Neuronal stem cell (in vitro differentiated cells): ENCODE results near the gene KHDC4.

Source experiments
- DNase-seq: peaks from one replicate; pipeline ENCODE4 v3.0.0-alpha.2; 2013; ENCODE audit warnings: low spot score
- H2AFZ ChIP-seq: one replicate; pipeline ENCODE4 v1.6.1; 2013; ENCODE audit warnings: mild to moderate bottlenecking, low read length, inconsistent platforms
- H2AK5ac ChIP-seq: 2 replicates; pipeline ENCODE4 v1.6.1; 2013; ENCODE audit warnings: low read depth, mild to moderate bottlenecking, inconsistent platforms, low read length, moderate library complexity, mixed read lengths
- H2BK120ac ChIP-seq: 2 replicates; pipeline ENCODE4 v1.6.1; 2013; ENCODE audit warnings: low read depth, mild to moderate bottlenecking, inconsistent platforms, low read length, moderate library complexity, mixed read lengths
- H2BK12ac ChIP-seq: one replicate; pipeline ENCODE4 v1.6.1; 2013; ENCODE audit warnings: low read length, inconsistent platforms
- H2BK15ac ChIP-seq: 2 replicates; pipeline ENCODE4 v1.6.1; 2013; ENCODE audit warnings: mild to moderate bottlenecking, low read length, inconsistent platforms, mixed read lengths
- H2BK5ac ChIP-seq: one replicate; pipeline ENCODE4 v1.6.1; 2013; ENCODE audit warnings: inconsistent platforms, mild to moderate bottlenecking, low read length, moderate library complexity
- H3K14ac ChIP-seq: one replicate; pipeline ENCODE4 v1.6.1; 2013; ENCODE audit warnings: low read length, inconsistent platforms
- H3K18ac ChIP-seq: 2 replicates; pipeline ENCODE4 v1.6.1; 2013; ENCODE audit warnings: low read length, inconsistent platforms
- H3K23ac ChIP-seq: 2 replicates; pipeline ENCODE4 v1.6.1; 2013; ENCODE audit warnings: low read depth, mild to moderate bottlenecking, mixed read lengths, low read length, inconsistent platforms; ENCODE audit not compliant: poor library complexity
- H3K27ac ChIP-seq: replicated peaks from 3 replicates; pipeline ENCODE4 v1.5.1; 2013; ENCODE audit warnings: low read length, inconsistent platforms
- H3K27me3 ChIP-seq, 3 experiments: 2 replicates each; pipeline ENCODE4 v1.6.1; 2013; ENCODE audit warnings: low read length in 3 of 3, mild to moderate bottlenecking in 2 of 3, inconsistent platforms in 1 of 3, low read depth in 1 of 3, mixed read lengths in 1 of 3, moderate library complexity in 1 of 3; ENCODE audit not compliant: control insufficient read depth in 3 of 3, insufficient read depth in 3 of 3
- H3K36me3 ChIP-seq, 2 donors: replicated peaks in 1 of 2; 2 replicates each; pipeline ENCODE4 v1.6.1; 2013; ENCODE audit warnings: low read length in 2 of 2; ENCODE audit not compliant: control insufficient read depth in 2 of 2, insufficient read depth in 2 of 2
- H3K4ac ChIP-seq: 2 replicates; pipeline ENCODE4 v1.6.1; 2013; ENCODE audit warnings: inconsistent platforms, mild to moderate bottlenecking, low read length, moderate library complexity
- H3K4me1 ChIP-seq, 2 donors: 1 replicate in 1 of 2; 2 replicates in 1 of 2; pipeline ENCODE4 v1.6.1; 2013; ENCODE audit warnings: low read length in 2 of 2, low read depth in 1 of 2; ENCODE audit not compliant: control insufficient read depth in 2 of 2, insufficient read depth in 1 of 2
- H3K4me2 ChIP-seq: one replicate; pipeline ENCODE4 v1.6.1; 2013; ENCODE audit warnings: mild to moderate bottlenecking, low read length, inconsistent platforms; ENCODE audit not compliant: insufficient read depth, poor library complexity, severe bottlenecking
- H3K4me3 ChIP-seq, 2 donors: 2 replicates each; pipeline ENCODE4 v1.5.1; 2013; ENCODE audit warnings: low read length in 2 of 2, mild to moderate bottlenecking in 2 of 2, inconsistent platforms in 1 of 2, moderate library complexity in 1 of 2
- H3K79me1 ChIP-seq: one replicate; pipeline ENCODE4 v1.6.1; 2013; ENCODE audit warnings: low read depth, mild to moderate bottlenecking, inconsistent platforms, low read length, moderate library complexity
- H3K9ac ChIP-seq: one replicate; pipeline ENCODE4 v1.6.1; 2013; ENCODE audit warnings: mild to moderate bottlenecking, low read depth, low read length, inconsistent platforms; ENCODE audit not compliant: poor library complexity
- H3K9me3 ChIP-seq, 2 donors: replicated peaks in 1 of 2; 2 replicates each; pipeline versions ENCODE3 to v1.6.1; 2013; ENCODE audit warnings: low read length in 2 of 2, mild to moderate bottlenecking in 2 of 2, inconsistent platforms in 1 of 2, low read depth in 1 of 2, mixed read lengths in 1 of 2, moderate library complexity in 1 of 2; ENCODE audit not compliant: control insufficient read depth in 2 of 2, insufficient read depth in 1 of 2
- H4K8ac ChIP-seq: one replicate; pipeline ENCODE4 v1.6.1; 2013; ENCODE audit warnings: low read depth, mild to moderate bottlenecking, inconsistent platforms, low read length, moderate library complexity
- H4K91ac ChIP-seq: one replicate; pipeline ENCODE4 v1.6.1; 2013; ENCODE audit warnings: low read length, low read depth, mild to moderate bottlenecking, inconsistent platforms; ENCODE audit not compliant: poor library complexity
- WGBS, 2 donors: extraction: QIAGEN DNeasy Blood & Tissue Kit; methylation state at CpG; one replicate each; pipeline ENCODE4 v1.1.7; 2013; ENCODE audit warnings: missing lambda C conversion rate in 2 of 2, mixed read lengths in 1 of 2; ENCODE audit not compliant: insufficient read length in 2 of 2, insufficient replicate concordance in 1 of 2; ENCODE audit errors: extremely low coverage in 2 of 2; 5-methylcytosine and 5-hydroxymethylcytosine counted together

Gene KHDC4

DNA sequence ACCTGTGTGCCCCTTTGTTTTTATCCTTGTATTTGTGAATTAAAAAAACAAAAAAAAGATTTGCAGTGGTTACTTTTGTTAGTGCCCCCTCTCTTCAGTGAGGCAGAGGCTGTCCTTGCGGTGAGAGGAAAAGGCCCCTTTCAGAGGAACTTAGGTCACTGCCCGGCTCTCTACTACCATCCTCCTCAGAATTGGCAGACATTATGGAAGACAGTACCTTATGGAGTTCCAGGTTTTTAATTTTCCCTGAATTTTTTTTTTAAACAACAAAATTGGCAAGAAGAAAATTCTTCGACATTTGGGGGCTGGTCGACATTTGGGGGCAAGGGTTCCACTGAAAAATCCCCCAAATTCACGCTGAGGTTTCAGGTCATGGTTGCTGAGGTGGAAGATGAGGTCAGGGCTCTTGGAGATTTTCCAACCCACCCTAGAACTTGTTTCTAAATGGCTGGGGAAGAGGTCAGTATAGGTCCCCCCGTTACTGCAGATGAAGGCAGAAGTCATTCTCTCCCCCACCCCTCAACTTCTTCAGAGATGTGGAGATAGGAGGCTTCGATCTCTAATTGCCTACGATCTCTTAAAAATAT lies 12.5 kb upstream of the KHDC4 start:
- no peak overlapping the region for H2AK5ac ChIP-seq
- no CpG with 5 or more reads among the region's 8 CpGs for WGBS, 2 donors
- no peak overlapping the region for H3K4me2 ChIP-seq
- peaks cover 4% of the 10 kb centered on the region for H3K79me1 ChIP-seq
- no peak overlapping the region for H3K23ac ChIP-seq
- no peaks in the 10 kb centered on the region for H3K9me3 ChIP-seq
- no peak overlapping the region for H3K9ac ChIP-seq
- no peak for DNase-seq
- no peak overlapping the region for H2AFZ ChIP-seq
- H2BK15ac ChIP-seq, result no peak overlapping the region
- H3K36me3 ChIP-seq, result peaks cover 32 to 57% of the 10 kb centered on the region in 2 donors
- H3K27ac ChIP-seq, result no peak overlapping the region
- H3K27me3 ChIP-seq, result no peaks in the 10 kb centered on the region
- H3K4me1 ChIP-seq, result peaks cover 0 to 14% of the 10 kb centered on the region in 2 donors
- H2BK5ac ChIP-seq, result no peak overlapping the region
- no peak overlapping the region for H3K18ac ChIP-seq
- no peak overlapping the region for H3K4me3 ChIP-seq
- H2BK120ac ChIP-seq, result no peak overlapping the region
- no peak overlapping the region for H3K4ac ChIP-seq
- H2BK12ac ChIP-seq, result no peak overlapping the region
- H4K91ac ChIP-seq, result no peak overlapping the region
- H4K8ac ChIP-seq, result no peak overlapping the region
- no peak overlapping the region for H3K14ac ChIP-seq

DNA sequence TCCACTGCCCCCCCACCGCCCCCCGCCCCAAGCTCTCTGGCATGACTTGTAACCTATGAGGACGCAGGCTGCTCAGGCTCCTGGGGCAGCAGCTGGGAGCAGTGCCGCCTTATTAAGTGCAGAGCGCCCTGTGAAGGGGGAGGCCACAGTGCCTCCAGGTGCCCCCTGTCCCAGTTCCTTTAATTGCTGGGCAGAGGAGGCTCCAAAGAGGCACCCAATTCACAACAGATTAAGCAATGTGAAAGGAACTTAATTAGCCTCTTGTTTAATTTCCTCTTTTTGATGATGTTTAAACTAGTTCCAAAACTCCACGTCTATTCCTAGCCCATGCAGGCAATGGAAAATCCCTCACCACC lies 10.2 kb upstream of the KHDC4 start:
- Histone ChIP-seq H4K91ac (no peak overlapping the region), H3K4ac (no peak overlapping the region), H3K79me1 (no peaks in the 10 kb centered on the region), H3K18ac (no peak overlapping the region), H3K14ac (no peak overlapping the region), H4K8ac (no peak overlapping the region), H3K27ac (no peak overlapping the region), H3K23ac (no peak overlapping the region), H2BK12ac (no peak overlapping the region), H3K4me1 (peaks cover 5 to 14% of the 10 kb centered on the region in 2 donors), H3K9me3 (no peaks in the 10 kb centered on the region), H3K36me3 (peaks cover 13 to 34% of the 10 kb centered on the region in 2 donors), H2BK5ac (no peak overlapping the region), H3K9ac (no peak overlapping the region), H2AFZ (no peak overlapping the region), H2AK5ac (no peak overlapping the region), H3K4me2 (no peak overlapping the region), H2BK120ac (no peak overlapping the region), H3K27me3 (no peaks in the 10 kb centered on the region), H2BK15ac (no peak overlapping the region), H3K4me3 (no peak overlapping the region)
- no peak for DNase-seq
- WGBS, 2 donors, result no CpG with 5 or more reads among the region's 6 CpGs

GRCh38 chr1:155942578-155943141 lies 8.4 kb upstream of the KHDC4 start:
- H2AK5ac ChIP-seq, result peak overlapping the region; percentile 40
- H2BK12ac ChIP-seq, result no peak overlapping the region
- no peak overlapping the region for H2BK15ac ChIP-seq
- H3K9ac ChIP-seq, result no peak overlapping the region
- no CpG with 5 or more reads among the region's 11 CpGs for WGBS, 2 donors
- peaks cover 8 to 19% of the 10 kb centered on the region in 2 donors for H3K36me3 ChIP-seq
- no peak overlapping the region for H3K27ac ChIP-seq
- no peak overlapping the region for H3K23ac ChIP-seq
- H3K79me1 ChIP-seq, result no peaks in the 10 kb centered on the region
- no peak overlapping the region for H4K8ac ChIP-seq
- no peak overlapping the region for H3K18ac ChIP-seq
- no peaks in the 10 kb centered on the region for H3K9me3 ChIP-seq
- no peak overlapping the region for H2AFZ ChIP-seq
- no peak for DNase-seq
- no peaks in the 10 kb centered on the region for H3K27me3 ChIP-seq
- no peak overlapping the region for H3K4me3 ChIP-seq
- H4K91ac ChIP-seq, result no peak overlapping the region
- H3K4ac ChIP-seq, result no peak overlapping the region
- H3K4me1 ChIP-seq, result peaks cover 5 to 14% of the 10 kb centered on the region in 2 donors
- H2BK120ac ChIP-seq, result no peak overlapping the region
- no peak overlapping the region for H2BK5ac ChIP-seq
- H3K14ac ChIP-seq, result no peak overlapping the region
- no peak overlapping the region for H3K4me2 ChIP-seq

DNA sequence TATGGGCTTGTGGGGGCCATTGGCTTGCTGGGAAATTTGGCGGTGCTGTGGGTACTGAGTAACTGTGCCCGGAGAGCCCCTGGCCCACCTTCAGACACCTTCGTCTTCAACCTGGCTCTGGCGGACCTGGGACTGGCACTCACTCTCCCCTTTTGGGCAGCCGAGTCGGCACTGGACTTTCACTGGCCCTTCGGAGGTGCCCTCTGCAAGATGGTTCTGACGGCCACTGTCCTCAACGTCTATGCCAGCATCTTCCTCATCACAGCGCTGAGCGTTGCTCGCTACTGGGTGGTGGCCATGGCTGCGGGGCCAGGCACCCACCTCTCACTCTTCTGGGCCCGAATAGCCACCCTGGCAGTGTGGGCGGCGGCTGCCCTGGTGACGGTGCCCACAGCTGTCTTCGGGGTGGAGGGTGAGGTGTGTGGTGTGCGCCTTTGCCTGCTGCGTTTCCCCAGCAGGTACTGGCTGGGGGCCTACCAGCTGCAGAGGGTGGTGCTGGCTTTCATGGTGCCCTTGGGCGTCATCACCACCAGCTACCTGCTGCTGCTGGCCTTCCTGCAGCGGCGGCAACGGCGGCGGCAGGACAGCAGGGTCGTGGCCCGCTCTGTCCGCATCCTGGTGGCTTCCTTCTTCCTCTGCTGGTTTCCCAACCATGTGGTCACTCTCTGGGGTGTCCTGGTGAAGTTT lies 7.8 kb upstream of the KHDC4 start:
- Histone ChIP-seq H3K4ac (no peak overlapping the region), H2AFZ (no peak overlapping the region), H2AK5ac (no peak overlapping the region), H3K27ac (no peak overlapping the region), H2BK120ac (no peak overlapping the region), H4K91ac (no peak overlapping the region), H3K4me3 (no peak overlapping the region), H3K14ac (no peak overlapping the region), H3K23ac (peak overlapping the region; percentile 70), H3K4me1 (peaks cover 5 to 14% of the 10 kb centered on the region in 2 donors), H2BK15ac (no peak overlapping the region), H3K36me3 (peaks cover 4 to 12% of the 10 kb centered on the region in 2 donors), H3K27me3 (no peaks in the 10 kb centered on the region), H2BK12ac (no peak overlapping the region), H4K8ac (peak overlapping the region; percentile 45), H3K9ac (peak overlapping the region; percentile 18), H2BK5ac (no peak overlapping the region), H3K79me1 (no peaks in the 10 kb centered on the region), H3K4me2 (no peak overlapping the region), H3K9me3 (no peaks in the 10 kb centered on the region), H3K18ac (no peak overlapping the region)
- no peak for DNase-seq
- no CpG with 5 or more reads among the region's 29 CpGs for WGBS, 2 donors
